Measurements from ENCODE around the gene CLEC16A.

Gene CLEC16A

GRCh38 chr16:11157143-11157542 lies 212.8 kb downstream of the CLEC16A start:
- H3K27ac ChIP-seq (ENCODE audit: low read depth, low read length), result no peak overlapping the region
- H3K4me1 ChIP-seq (ENCODE audit: control insufficient read depth, low read length), result peaks cover 7% of the 10 kb centered on the region
- H3K4me3 ChIP-seq (ENCODE audit: low read length), result no peak overlapping the region
- H3K4me2 ChIP-seq (ENCODE audit: low read length), result no peak overlapping the region
- no peaks in the 10 kb centered on the region for H4K20me1 ChIP-seq (ENCODE audit: control insufficient read depth, insufficient read depth, low read depth, low read length)
- H3F3A ChIP-seq (ENCODE audit: control insufficient read depth, insufficient read depth), result no peaks in the 10 kb centered on the region
- H3K9me2 ChIP-seq (replicated peaks; ENCODE audit: control insufficient read depth, low read length), result no peaks in the 10 kb centered on the region
- no peaks in the 10 kb centered on the region for H3K36me3 ChIP-seq (ENCODE audit: control insufficient read depth, low read length)
- H3K79me2 ChIP-seq (ENCODE audit: control insufficient read depth, low read length), result no peaks in the 10 kb centered on the region
- no peaks in the 10 kb centered on the region for H3K9me3 ChIP-seq (ENCODE audit: control insufficient read depth, insufficient read depth, low read length)
- H3K27me3 ChIP-seq (ENCODE audit: control insufficient read depth, low read length), result no peaks in the 10 kb centered on the region
- TF ChIP-seq CTCF (IDR thresholded peaks at IDR 0.05; ENCODE audit: low read depth, low read length, poor library complexity, severe bottlenecking) (no peak), EZH2phosphoT487 (IDR thresholded peaks at IDR 0.05; ENCODE audit: borderline replicate concordance, low read length) (no peak)

DNA sequence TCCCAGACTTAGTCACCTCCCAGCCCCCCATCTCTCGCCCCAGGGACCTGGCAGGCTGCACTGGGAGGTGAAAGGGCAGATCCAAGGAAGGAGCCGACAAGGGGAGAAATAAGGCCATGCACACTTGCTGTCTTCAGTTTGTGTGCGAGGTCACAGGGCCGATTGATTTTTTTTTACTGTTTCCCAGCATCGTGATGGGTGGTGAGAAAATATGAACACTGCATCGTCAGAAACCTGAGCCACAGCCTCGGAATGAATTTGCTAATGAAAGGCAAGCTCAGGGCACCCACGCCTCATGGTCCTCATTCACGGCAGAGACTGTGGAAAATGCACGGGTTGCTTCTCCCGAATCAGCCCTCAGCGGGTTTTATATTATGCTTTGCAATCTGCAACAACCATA lies 213.7 kb downstream of the CLEC16A start:
- TF ChIP-seq EZH2phosphoT487 (IDR thresholded peaks at IDR 0.05; ENCODE audit: borderline replicate concordance, low read length) (no peak), CTCF (IDR thresholded peaks at IDR 0.05; ENCODE audit: low read depth, low read length, poor library complexity, severe bottlenecking) (no peak)
- no peak overlapping the region for H3K27ac ChIP-seq (ENCODE audit: low read depth, low read length)
- H3K9me2 ChIP-seq (replicated peaks; ENCODE audit: control insufficient read depth, low read length), result no peaks in the 10 kb centered on the region
- peaks cover 7% of the 10 kb centered on the region for H3K4me1 ChIP-seq (ENCODE audit: control insufficient read depth, low read length)
- H3F3A ChIP-seq (ENCODE audit: control insufficient read depth, insufficient read depth), result no peaks in the 10 kb centered on the region
- H4K20me1 ChIP-seq (ENCODE audit: control insufficient read depth, insufficient read depth, low read depth, low read length), result no peaks in the 10 kb centered on the region
- no peaks in the 10 kb centered on the region for H3K36me3 ChIP-seq (ENCODE audit: control insufficient read depth, low read length)
- H3K27me3 ChIP-seq (ENCODE audit: control insufficient read depth, low read length), result no peaks in the 10 kb centered on the region
- H3K79me2 ChIP-seq (ENCODE audit: control insufficient read depth, low read length), result no peaks in the 10 kb centered on the region
- H3K4me3 ChIP-seq (ENCODE audit: low read length), result no peak overlapping the region
- no peaks in the 10 kb centered on the region for H3K9me3 ChIP-seq (ENCODE audit: control insufficient read depth, insufficient read depth, low read length)
- H3K4me2 ChIP-seq (ENCODE audit: low read length), result no peak overlapping the region

DNA sequence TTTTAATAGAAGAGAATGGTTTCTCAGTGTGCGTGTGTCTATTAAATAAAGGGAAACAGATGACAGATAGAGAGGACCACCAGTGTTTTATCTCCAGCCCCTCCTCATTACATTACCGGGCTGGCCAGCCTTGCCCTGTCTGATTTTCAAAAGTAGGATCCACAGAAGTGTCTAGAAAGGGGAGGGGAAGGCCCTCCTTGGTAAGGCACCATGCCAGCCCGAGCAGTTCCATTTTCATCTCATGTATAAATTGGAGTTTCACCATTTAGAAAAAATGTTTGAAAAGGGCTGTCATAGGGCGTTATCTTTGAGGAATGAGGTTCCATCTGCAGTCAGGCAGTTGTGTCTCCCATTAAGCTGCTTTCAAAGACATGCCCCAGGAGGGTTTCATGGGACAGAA lies 214.9 kb downstream of the CLEC16A start:
- no peak overlapping the region for H3K4me2 ChIP-seq (ENCODE audit: low read length)
- no peaks in the 10 kb centered on the region for H3K9me3 ChIP-seq (ENCODE audit: control insufficient read depth, insufficient read depth, low read length)
- H3K27me3 ChIP-seq (ENCODE audit: control insufficient read depth, low read length), result no peaks in the 10 kb centered on the region
- no peaks in the 10 kb centered on the region for H3K36me3 ChIP-seq (ENCODE audit: control insufficient read depth, low read length)
- no peak overlapping the region for H3K27ac ChIP-seq (ENCODE audit: low read depth, low read length)
- H4K20me1 ChIP-seq (ENCODE audit: control insufficient read depth, insufficient read depth, low read depth, low read length), result no peaks in the 10 kb centered on the region
- TF ChIP-seq EZH2phosphoT487 (IDR thresholded peaks at IDR 0.05; ENCODE audit: borderline replicate concordance, low read length) (no peak), CTCF (IDR thresholded peaks at IDR 0.05; ENCODE audit: low read depth, low read length, poor library complexity, severe bottlenecking) (no peak)
- peaks cover 7% of the 10 kb centered on the region for H3K4me1 ChIP-seq (ENCODE audit: control insufficient read depth, low read length)
- H3F3A ChIP-seq (ENCODE audit: control insufficient read depth, insufficient read depth), result no peaks in the 10 kb centered on the region
- H3K79me2 ChIP-seq (ENCODE audit: control insufficient read depth, low read length), result no peaks in the 10 kb centered on the region
- H3K9me2 ChIP-seq (replicated peaks; ENCODE audit: control insufficient read depth, low read length), result no peaks in the 10 kb centered on the region
- H3K4me3 ChIP-seq (ENCODE audit: low read length), result no peak overlapping the region

DNA sequence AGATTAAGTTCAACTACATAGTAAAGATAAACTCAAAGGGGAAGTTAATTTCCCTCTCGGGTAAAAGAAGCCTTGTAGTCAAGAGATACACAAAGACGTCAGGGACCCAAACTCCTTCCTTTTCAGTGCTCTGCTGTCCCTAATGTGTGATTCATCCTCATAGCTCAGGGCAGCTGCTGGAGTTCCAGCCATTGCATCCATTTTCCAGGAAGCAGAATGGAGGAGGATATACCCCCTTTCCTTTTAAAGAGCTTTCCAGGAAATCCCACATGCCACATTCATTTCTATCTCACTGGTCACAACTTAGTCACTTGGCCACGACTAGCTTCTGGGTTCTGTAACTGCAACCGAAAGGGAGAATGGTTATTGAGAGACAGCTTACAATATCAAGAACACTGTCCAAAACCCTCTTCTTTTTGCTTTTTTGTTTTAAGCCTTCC lies 216.3 kb downstream of the CLEC16A start:
- Histone ChIP-seq H3K4me2 (ENCODE audit: low read length) (no peak overlapping the region), H3F3A (ENCODE audit: control insufficient read depth, insufficient read depth) (no peaks in the 10 kb centered on the region), H3K4me1 (ENCODE audit: control insufficient read depth, low read length) (peaks cover 7% of the 10 kb centered on the region), H3K4me3 (ENCODE audit: low read length) (no peak overlapping the region), H3K27me3 (ENCODE audit: control insufficient read depth, low read length) (no peaks in the 10 kb centered on the region), H3K36me3 (ENCODE audit: control insufficient read depth, low read length) (no peaks in the 10 kb centered on the region), H3K9me2 (replicated peaks; ENCODE audit: control insufficient read depth, low read length) (no peaks in the 10 kb centered on the region), H3K79me2 (ENCODE audit: control insufficient read depth, low read length) (no peaks in the 10 kb centered on the region), H3K9me3 (ENCODE audit: control insufficient read depth, insufficient read depth, low read length) (no peaks in the 10 kb centered on the region), H3K27ac (ENCODE audit: low read depth, low read length) (no peak overlapping the region), H4K20me1 (ENCODE audit: control insufficient read depth, insufficient read depth, low read depth, low read length) (no peaks in the 10 kb centered on the region)
- TF ChIP-seq EZH2phosphoT487 (IDR thresholded peaks at IDR 0.05; ENCODE audit: borderline replicate concordance, low read length), result no peak
- TF ChIP-seq CTCF (IDR thresholded peaks at IDR 0.05; ENCODE audit: low read depth, low read length, poor library complexity, severe bottlenecking), result no peak
